HCT116 (cell line): ENCODE results near the gene PRTG. TPM values are rescaled to one million over a fixed set of nuclear protein-coding genes. Genes with fewer than 3 reads are reported as not detected.
"Not testable (repeated sequence)": the region's sequence is repeated elsewhere in the genome, so short reads cannot be mapped to it uniquely, and the experiment has no call there.

Experiments used
- ATAC-seq: fragments of 200-7000 bp; cut with Tn5 transposase; 2 replicates; pipeline ENCODE4 v1.9.1; 2020; ENCODE audit warnings: mild to moderate bottlenecking, moderate library complexity
- BruUV-seq: library from RNA; stranded (reverse); fragments of 400-500 nt; replicated peaks from 2 replicates; lab custom pipeline; 2021; lab: Mats Ljungman, UMichigan
- CTCF ChIA-PET: fragments of 300-600 bp; sonication (Branson Sonifier 250); formaldehyde crosslinking; loops from one replicate; lab custom pipeline; 2021; ENCODE audit warnings: antibody characterized with exemption; lab: Charles Lee
- POLR2A ChIA-PET: fragments of 300-600, 350-600 bp; sonication (Branson Sonifier 250); formaldehyde crosslinking; loops from one replicate; lab custom pipeline; 2021; ENCODE audit warnings: antibody characterized with exemption; lab: Charles Lee
- RAD21 ChIA-PET, 2 experiments: fragments of 300-600 bp; sonication (Branson Sonifier 250); formaldehyde crosslinking; loops; one replicate each; lab custom pipeline; 2023; ENCODE audit warnings: low total read pairs in 2 of 2; ENCODE audit not compliant: uncharacterized antibody in 2 of 2, unreplicated experiment in 2 of 2, low non-redundant PET in 1 of 2; lab: Charles Lee
- DNase-seq: peaks from one replicate; pipeline ENCODE4 v3.0.0-alpha.2; 2010; ENCODE audit warnings: low read depth, low spot score
- H2AFZ ChIP-seq: fragments of 200-600 bp; shearing (Covaris generic), sonication (generic); 2 replicates; pipeline ENCODE4 v1.6.1; 2017; ENCODE audit warnings: low read depth, mixed run types, mixed read lengths, antibody characterized with exemption, low read length; ENCODE audit not compliant: poor library complexity, severe bottlenecking
- H3K27ac ChIP-seq: 2 replicates; pipeline ENCODE4 v1.5.1; 2012; ENCODE audit warnings: low read depth, low read length
- H3K27me3 ChIP-seq: fragments of 200-600 bp; sonication (generic); 2 replicates; pipeline ENCODE4 v1.6.1; 2016; ENCODE audit warnings: mixed run types, low read length, mixed read lengths; ENCODE audit not compliant: insufficient read depth
- H3K36me3 ChIP-seq, 2 experiments: fragments of 200-500 bp in 1 of 2; fragments of 200-600 bp in 1 of 2; sonication (Bioruptor generic) in 1 of 2; sonication (generic) in 1 of 2; 2 replicates each; pipeline versions ENCODE4 v1.5.1 to v1.6.1; 2014 to 2016; ENCODE audit warnings: low read length in 2 of 2, inconsistent platforms in 1 of 2, mixed read lengths in 1 of 2, mixed run types in 1 of 2; ENCODE audit not compliant: insufficient read depth in 2 of 2, control insufficient read depth in 1 of 2
- H3K4me1 ChIP-seq, 2 experiments: fragments of 200-600 bp in 1 of 2; sonication (generic) in 1 of 2; 2 replicates each; pipeline versions ENCODE4 v1.5.1 to v1.6.1; 2012 to 2017; ENCODE audit warnings: low read length in 2 of 2, inconsistent platforms in 1 of 2, mild to moderate bottlenecking in 1 of 2, mixed read lengths in 1 of 2, mixed run types in 1 of 2, moderate library complexity in 1 of 2; ENCODE audit not compliant: insufficient read depth in 2 of 2, control insufficient read depth in 1 of 2
- H3K4me2 ChIP-seq: fragments of 200-600 bp; sonication (generic); 2 replicates; pipeline ENCODE4 v1.6.1; 2017; ENCODE audit warnings: mixed run types, low read length, mixed read lengths
- H3K4me3 ChIP-seq, 2 experiments: fragments of 200-600 bp in 1 of 2; sonication (generic) in 1 of 2; replicated peaks in 1 of 2; 2 replicates each; pipeline ENCODE4 v1.5.1; 2011 to 2016; ENCODE audit warnings: low read length in 2 of 2, control low read depth in 1 of 2, low read depth in 1 of 2, mild to moderate bottlenecking in 1 of 2, mixed read lengths in 1 of 2, mixed run types in 1 of 2
- H3K79me2 ChIP-seq: fragments of 200-600 bp; sonication (generic); 2 replicates; pipeline ENCODE4 v1.6.1; 2017; ENCODE audit warnings: mild to moderate bottlenecking, mixed run types, low read length, moderate library complexity, mixed read lengths; ENCODE audit not compliant: insufficient read depth
- H3K9ac ChIP-seq: fragments of 200-600 bp; sonication (generic); 2 replicates; pipeline ENCODE4 v1.6.1; 2016; ENCODE audit warnings: low read length, mixed read lengths
- H3K9me2 ChIP-seq: fragments of 200-600 bp; sonication (generic), shearing (Covaris generic); 2 replicates; pipeline ENCODE4 v1.6.1; 2017; ENCODE audit warnings: mixed run types, mild to moderate bottlenecking, moderate library complexity; ENCODE audit not compliant: insufficient read depth
- H3K9me3 ChIP-seq, 2 experiments: fragments of 200-500 bp in 1 of 2; fragments of 200-600 bp in 1 of 2; sonication (Bioruptor generic) in 1 of 2; sonication (generic) in 1 of 2; 2 replicates each; pipeline ENCODE4 v1.6.1; 2014 to 2017; ENCODE audit warnings: low read length in 2 of 2, mixed read lengths in 2 of 2, inconsistent platforms in 1 of 2, low read depth in 1 of 2, mild to moderate bottlenecking in 1 of 2, mixed run types in 1 of 2, moderate library complexity in 1 of 2; ENCODE audit not compliant: control insufficient read depth in 1 of 2, insufficient read depth in 1 of 2
- H4K20me1 ChIP-seq: fragments of 200-600 bp; sonication (generic), shearing (Covaris generic); 2 replicates; pipeline ENCODE4 v1.6.1; 2017; ENCODE audit warnings: mixed run types, mild to moderate bottlenecking, moderate library complexity; ENCODE audit not compliant: insufficient read depth
- CEBPB ChIP-seq: IDR thresholded peaks from 2 replicates; pipeline ENCODE4 v1.6.1; 2012; ENCODE audit warnings: low read depth
- CTCF ChIP-seq, 3 experiments: fragments of 200-600 bp in 1 of 3; sonication (generic) in 1 of 3; IDR thresholded peaks in 2 of 3; conservative IDR thresholded peaks in 1 of 3; 2 replicates each; pipeline ENCODE4 v1.5.1; 2012 to 2017; ENCODE audit warnings: low read depth in 2 of 3, low read length in 2 of 3, antibody characterized with exemption in 1 of 3, borderline replicate concordance in 1 of 3, control low read depth in 1 of 3, mild to moderate bottlenecking in 1 of 3, mixed read lengths in 1 of 3, mixed run types in 1 of 3, moderate library complexity in 1 of 3; ENCODE audit not compliant: insufficient read depth in 1 of 3
- ELF1 ChIP-seq: IDR thresholded peaks from 2 replicates; pipeline ENCODE4 v1.6.1; 2012; ENCODE audit warnings: low read depth, borderline replicate concordance
- EZH2 ChIP-seq: fragments of 200-600 bp; sonication (generic); IDR thresholded peaks from 2 replicates; pipeline ENCODE4 v1.6.1; 2017; ENCODE audit warnings: antibody characterized with exemption, mixed run types
- EZH2phosphoT487 ChIP-seq: fragments of 200-600 bp; IDR thresholded peaks from 2 replicates; pipeline ENCODE4 v1.6.1; 2018; ENCODE audit warnings: antibody characterized with exemption, borderline replicate concordance
- JUND ChIP-seq: IDR thresholded peaks from 2 replicates; pipeline ENCODE4 v1.6.1; 2012
- POLR2A ChIP-seq: IDR thresholded peaks from 2 replicates; pipeline ENCODE4 v1.7.0; 2011; ENCODE audit warnings: borderline replicate concordance; ENCODE audit not compliant: insufficient read depth, insufficient read length; ENCODE audit errors: extremely low read depth
- RAD21 ChIP-seq: IDR thresholded peaks from 2 replicates; pipeline ENCODE4 v1.6.1; 2012; ENCODE audit warnings: low read depth, mild to moderate bottlenecking
- SIN3A ChIP-seq: IDR thresholded peaks from 2 replicates; pipeline ENCODE4 v1.6.1; 2012; ENCODE audit warnings: low read depth
- SP1 ChIP-seq: IDR thresholded peaks from 2 replicates; pipeline ENCODE4 v1.6.1; 2012; ENCODE audit warnings: low read depth
- SRF ChIP-seq: IDR thresholded peaks from 2 replicates; pipeline ENCODE4 v1.6.1; 2012; ENCODE audit warnings: low read depth
- YY1 ChIP-seq: IDR thresholded peaks from 2 replicates; pipeline ENCODE4 v1.6.1; 2011; ENCODE audit warnings: low read length, low read depth, moderate library complexity, mild to moderate bottlenecking; ENCODE audit not compliant: insufficient replicate concordance; ENCODE audit errors: extremely low read depth
- ZFX ChIP-seq: fragments of 450-650 bp; IDR thresholded peaks from 2 replicates; pipeline ENCODE4 v1.6.1; 2017
- intact Hi-C: fragments of 100-400 bp; cut with micrococcal nuclease; formaldehyde crosslinking; loops from 2 replicates; pipeline ENCODE4 v1.10.0; 2022
- total RNA-seq: library from RNA; stranded (reverse); gene quantifications from one replicate; pipeline ENCODE4 v1.2.1, GENCODE V29; 2021; ENCODE audit not compliant: unreplicated experiment
- TF ChIP-seq, protein P1 (sequence below): IDR thresholded peaks from 2 replicates; pipeline ENCODE4 v1.6.1; 2012
- TF ChIP-seq, protein P2 (sequence below): IDR thresholded peaks from 2 replicates; pipeline ENCODE4 v1.6.1; 2011; ENCODE audit warnings: mild to moderate bottlenecking, low read length, moderate library complexity; ENCODE audit not compliant: insufficient replicate concordance; ENCODE audit errors: extremely low read depth

The PRTG gene
- total RNA-seq, 1 experiment from 2014 or later, result not detected

DNA sequence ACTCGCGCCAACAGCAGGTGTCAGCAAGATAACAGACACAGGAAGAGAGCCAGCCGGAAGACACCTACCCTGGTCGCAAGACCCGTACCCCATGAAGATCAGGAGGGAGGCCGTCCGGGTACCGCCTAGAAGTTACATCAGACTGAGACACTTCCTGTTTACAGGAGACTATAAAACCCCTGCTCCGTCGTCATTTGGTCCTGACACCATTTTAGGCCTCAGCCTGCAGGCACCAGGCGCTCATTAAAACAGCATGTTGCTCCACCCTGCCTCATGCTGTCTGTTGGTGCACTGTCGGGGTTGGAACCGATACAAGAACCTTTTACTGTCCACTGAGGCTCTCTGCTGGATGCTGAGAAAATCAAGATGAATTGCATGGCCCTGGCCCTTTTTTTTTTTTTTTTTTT is 15.6 kb upstream of the PRTG start:
- no peaks in the 10 kb centered on the region for H3K4me1 ChIP-seq
- no peaks in the 10 kb centered on the region for H3K79me2 ChIP-seq
- ChIA-PET CTCF (interaction anchor here (1.1 kb wide), 1 partner anchor 15 kb away, joined by 3 read pairs; no protein-coding TSS in a partner anchor), POLR2A (no interaction called here), RAD21 (interaction anchor here in 1 of 2 experiments (0.7 kb wide), 1 partner anchor 13 kb away, joined by 5 read pairs; no protein-coding TSS in a partner anchor)
- intact Hi-C loops, result no loop called here
- no TSS peak for BruUV-seq
- no peak overlapping the region for H3K27ac ChIP-seq
- no peak for DNase-seq
- H2AFZ ChIP-seq, result no peak overlapping the region
- H3K27me3 ChIP-seq, result no peaks in the 10 kb centered on the region
- no peaks in the 10 kb centered on the region for H3K9me3 ChIP-seq
- H3K4me3 ChIP-seq, result no peak overlapping the region
- no peak for ATAC-seq
- H3K36me3 ChIP-seq, result no peaks in the 10 kb centered on the region
- no peaks in the 10 kb centered on the region for H3K9me2 ChIP-seq
- H3K9ac ChIP-seq, result no peak overlapping the region
- no peak overlapping the region for H3K4me2 ChIP-seq
- no peak for TF ChIP-seq RAD21
- no peak for TF ChIP-seq POLR2A
- TF ChIP-seq YY1, result no peak
- TF ChIP-seq, protein P1, sequence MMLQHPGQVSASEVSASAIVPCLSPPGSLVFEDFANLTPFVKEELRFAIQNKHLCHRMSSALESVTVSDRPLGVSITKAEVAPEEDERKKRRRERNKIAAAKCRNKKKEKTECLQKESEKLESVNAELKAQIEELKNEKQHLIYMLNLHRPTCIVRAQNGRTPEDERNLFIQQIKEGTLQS, result no peak
- TF ChIP-seq CEBPB, result no peak
- no peak for TF ChIP-seq ZFX
- no peak for TF ChIP-seq JUND
- no peak for TF ChIP-seq SRF
- TF ChIP-seq ELF1, result no peak
- TF ChIP-seq SP1, result no peak
- TF ChIP-seq SIN3A, result no peak
- no peak for TF ChIP-seq EZH2
- no peak for TF ChIP-seq CTCF (IDR thresholded peaks at IDR 0.05 in 2 of 3, conservative IDR thresholded peaks at IDR 0.05 in 1 of 3; ENCODE audit: borderline replicate concordance in 1 of 3, insufficient read depth in 1 of 3, low read depth in 2 of 3, low read length in 2 of 3)
- TF ChIP-seq, protein P2, sequence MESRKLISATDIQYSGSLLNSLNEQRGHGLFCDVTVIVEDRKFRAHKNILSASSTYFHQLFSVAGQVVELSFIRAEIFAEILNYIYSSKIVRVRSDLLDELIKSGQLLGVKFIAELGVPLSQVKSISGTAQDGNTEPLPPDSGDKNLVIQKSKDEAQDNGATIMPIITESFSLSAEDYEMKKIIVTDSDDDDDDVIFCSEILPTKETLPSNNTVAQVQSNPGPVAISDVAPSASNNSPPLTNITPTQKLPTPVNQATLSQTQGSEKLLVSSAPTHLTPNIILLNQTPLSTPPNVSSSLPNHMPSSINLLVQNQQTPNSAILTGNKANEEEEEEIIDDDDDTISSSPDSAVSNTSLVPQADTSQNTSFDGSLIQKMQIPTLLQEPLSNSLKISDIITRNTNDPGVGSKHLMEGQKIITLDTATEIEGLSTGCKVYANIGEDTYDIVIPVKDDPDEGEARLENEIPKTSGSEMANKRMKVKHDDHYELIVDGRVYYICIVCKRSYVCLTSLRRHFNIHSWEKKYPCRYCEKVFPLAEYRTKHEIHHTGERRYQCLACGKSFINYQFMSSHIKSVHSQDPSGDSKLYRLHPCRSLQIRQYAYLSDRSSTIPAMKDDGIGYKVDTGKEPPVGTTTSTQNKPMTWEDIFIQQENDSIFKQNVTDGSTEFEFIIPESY, result no peak
- no peak for TF ChIP-seq EZH2phosphoT487
- no peaks in the 10 kb centered on the region for H4K20me1 ChIP-seq

- BruUV-seq, H3K27ac ChIP-seq, H3K36me3 ChIP-seq, H4K20me1 ChIP-seq, ATAC-seq, H3K79me2 ChIP-seq, H3K4me1 ChIP-seq, H3K4me3 ChIP-seq, H3K4me2 ChIP-seq, intact Hi-C loops, POLR2A ChIA-PET, H3K9ac ChIP-seq, H3K9me2 ChIP-seq, DNase-seq, RAD21 ChIA-PET, H2AFZ ChIP-seq, H3K27me3 ChIP-seq, H3K9me3 ChIP-seq, CTCF ChIA-PET: not testable (repeated sequence)
These were observed 10.5 kb upstream of the PRTG start for GRCh38 chr15:55753433-55753832.
